GM13976 (cell line): ENCODE results near the gene SOBP.
A peak's percentile ranks its signal among the peaks of the same experiment; 100 is the strongest.

Experiments used
- DNase-seq: peaks from one replicate; pipeline ENCODE4 v3.0.0; 2012; ENCODE audit warnings: low spot score
- in situ Hi-C: fragments of 300-500 bp; cut with MboI; formaldehyde crosslinking; loops from one replicate; pipeline ENCODE4 v1.12.0; 2022; ENCODE audit warnings: low sequenced_read_pairs, mixed read lengths, inconsistent platforms; ENCODE audit not compliant: unreplicated experiment
- TF ChIP-seq, protein P1 (sequence below): IDR thresholded peaks from 2 replicates; pipeline ENCODE4 v1.5.1; 2012; ENCODE audit warnings: borderline replicate concordance, mild to moderate bottlenecking; ENCODE audit not compliant: insufficient read depth; ENCODE audit errors: extremely low read depth, missing control alignments, control extremely low read depth

SOBP gene

GRCh38 chr6:107616775-107617174 lies 126.9 kb downstream of the SOBP start:
- no peak for DNase-seq
- TF ChIP-seq, protein P1, sequence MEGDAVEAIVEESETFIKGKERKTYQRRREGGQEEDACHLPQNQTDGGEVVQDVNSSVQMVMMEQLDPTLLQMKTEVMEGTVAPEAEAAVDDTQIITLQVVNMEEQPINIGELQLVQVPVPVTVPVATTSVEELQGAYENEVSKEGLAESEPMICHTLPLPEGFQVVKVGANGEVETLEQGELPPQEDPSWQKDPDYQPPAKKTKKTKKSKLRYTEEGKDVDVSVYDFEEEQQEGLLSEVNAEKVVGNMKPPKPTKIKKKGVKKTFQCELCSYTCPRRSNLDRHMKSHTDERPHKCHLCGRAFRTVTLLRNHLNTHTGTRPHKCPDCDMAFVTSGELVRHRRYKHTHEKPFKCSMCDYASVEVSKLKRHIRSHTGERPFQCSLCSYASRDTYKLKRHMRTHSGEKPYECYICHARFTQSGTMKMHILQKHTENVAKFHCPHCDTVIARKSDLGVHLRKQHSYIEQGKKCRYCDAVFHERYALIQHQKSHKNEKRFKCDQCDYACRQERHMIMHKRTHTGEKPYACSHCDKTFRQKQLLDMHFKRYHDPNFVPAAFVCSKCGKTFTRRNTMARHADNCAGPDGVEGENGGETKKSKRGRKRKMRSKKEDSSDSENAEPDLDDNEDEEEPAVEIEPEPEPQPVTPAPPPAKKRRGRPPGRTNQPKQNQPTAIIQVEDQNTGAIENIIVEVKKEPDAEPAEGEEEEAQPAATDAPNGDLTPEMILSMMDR: no peak
- in situ Hi-C loops: no loop called here

- no peak for DNase-seq
- TF ChIP-seq, protein P1: no peak
- in situ Hi-C loops: no loop called here
Observed at GRCh38 chr6:107617341-107617932, 127.5 kb downstream of the SOBP start.

DNA sequence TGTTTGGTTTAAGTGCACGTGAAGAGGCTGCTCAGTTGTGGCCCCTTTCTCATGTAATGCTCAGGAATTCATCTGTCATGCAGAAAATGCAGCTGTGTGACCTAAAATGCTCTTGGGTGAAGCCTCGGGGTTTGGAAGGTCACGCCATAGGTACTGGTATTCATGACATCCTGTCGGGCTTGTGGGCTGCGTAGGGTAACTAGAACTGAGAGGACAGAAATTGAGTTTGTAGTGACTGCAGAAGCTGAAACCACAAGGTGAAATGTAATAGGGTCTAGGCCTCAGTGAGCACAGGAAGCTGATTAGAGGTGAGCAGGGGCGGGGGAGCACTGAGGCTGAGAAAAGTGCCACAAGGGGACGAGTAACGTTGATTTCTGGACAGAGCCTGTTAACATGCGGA lies 128.8 kb downstream of the SOBP start:
- TF ChIP-seq, protein P1: no peak
- peak; percentile 70 for DNase-seq
- in situ Hi-C loops: no loop called here

GRCh38 chr6:107620732-107621131 lies 130.8 kb downstream of the SOBP start:
- in situ Hi-C loops: no loop called here

DNA sequence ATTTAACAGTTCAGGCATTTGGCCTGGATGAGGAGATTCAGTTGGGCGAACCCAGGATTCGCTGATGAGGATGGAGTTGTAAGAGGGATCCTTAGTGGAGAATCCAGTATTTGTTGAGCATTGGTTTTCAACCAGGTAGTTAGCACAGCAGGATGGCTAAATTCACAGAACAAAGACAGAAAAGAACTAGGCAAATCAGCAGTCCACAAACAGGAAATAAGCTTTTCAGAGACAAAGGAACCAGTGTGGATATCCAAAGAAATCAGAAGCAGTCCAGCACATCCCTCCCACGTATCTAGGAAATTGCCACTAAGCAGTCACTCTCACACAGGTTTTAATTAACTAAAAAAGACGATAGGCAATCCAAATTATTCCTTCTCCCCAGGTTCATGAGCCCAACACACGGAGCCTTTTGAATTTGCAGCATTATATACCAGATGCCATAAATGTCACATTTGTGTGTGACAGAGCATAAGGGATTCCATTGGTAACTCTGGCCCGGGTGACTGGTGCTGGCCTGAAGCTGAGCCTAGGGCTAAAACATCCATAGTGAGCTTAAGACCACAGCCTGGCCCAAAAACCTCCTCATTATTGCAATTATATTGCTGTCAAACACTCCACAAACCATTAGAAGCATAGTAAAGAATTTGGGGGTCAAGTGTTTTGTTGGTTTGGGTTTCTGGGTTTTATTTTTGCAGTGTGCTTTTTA lies 131.5 kb downstream of the SOBP start:
- TF ChIP-seq, protein P1: no peak
- in situ Hi-C loops: no loop called here
- no peak for DNase-seq

More at GRCh38 chr6:107620732-107621131, 130.8 kb downstream of the SOBP start:
- TF ChIP-seq, protein P1: no peak
- no peak for DNase-seq

GRCh38 chr6:107622269-107622668 lies 132.4 kb downstream of the SOBP start:
- TF ChIP-seq, protein P1: no peak
- DNase-seq: no peak
- in situ Hi-C loops: no loop called here
